Spinal cord (tissue), 10 donors: Measurements from ENCODE around the gene CLRN2. TPM values are rescaled to one million over a fixed set of nuclear protein-coding genes. Genes with fewer than 3 reads are reported as not detected.

Experiments
- DNase-seq, 6 donors: peaks; one replicate each; pipeline versions ENCODE4 v3.0.0 to v3.0.0-alpha.2; 2013 to 2015; ENCODE audit warnings: low spot score in 6 of 6, low read depth in 4 of 6
- H3K27ac ChIP-seq: one replicate; pipeline ENCODE4 v1.5.1; 2013; ENCODE audit warnings: low read depth, low read length, control low read depth
- H3K27me3 ChIP-seq: one replicate; pipeline ENCODE4 v1.6.1; 2013; ENCODE audit warnings: low read length; ENCODE audit not compliant: control insufficient read depth, insufficient read depth
- H3K36me3 ChIP-seq: one replicate; pipeline ENCODE4 v1.6.1; 2013; ENCODE audit warnings: low read length; ENCODE audit not compliant: control insufficient read depth, insufficient read depth
- H3K4me1 ChIP-seq: one replicate; pipeline ENCODE4 v1.6.1; 2013; ENCODE audit warnings: low read length; ENCODE audit not compliant: control insufficient read depth, insufficient read depth
- H3K4me3 ChIP-seq: one replicate; pipeline ENCODE4 v1.5.1; 2013; ENCODE audit warnings: low read depth, low read length, control low read depth
- H3K9me3 ChIP-seq: one replicate; pipeline ENCODE4 v1.6.1; 2013; ENCODE audit warnings: low read length; ENCODE audit not compliant: control insufficient read depth, insufficient read depth
- whole genome bisulfite sequencing: methylation state at CpG from one replicate; pipeline ENCODE4 v1.1.5; 2013; ENCODE audit warnings: missing lambda C conversion rate; ENCODE audit not compliant: insufficient coverage; 5-methylcytosine and 5-hydroxymethylcytosine counted together
- polyA plus RNA-seq, 2 donors: library from polyadenylated mRNA; unstranded; fragments of 120-200 nt; gene quantifications; one replicate each; pipeline ENCODE4 v1.2.1, GENCODE V29; 2013; ENCODE audit not compliant: insufficient read length in 2 of 2
- total RNA-seq, 2 donors: library from RNA; depleted of rRNA in 1 of 2; stranded (reverse); fragments of 120-200 nt in 1 of 2; fragments of >200 nt in 1 of 2; gene quantifications; one replicate each; pipeline versions ENCODE4 v1.2.3 to v1.2.4, GENCODE V29; 2013 to 2014
- donor health status: healthy.

The CLRN2 gene
- total and polyA plus RNA-seq, 4 donors: 0.20 TPM; not detected in 3

- no peak overlapping the region for H3K4me3 ChIP-seq
- H3K27me3 ChIP-seq: no peaks in the 10 kb centered on the region
- H3K4me1 ChIP-seq: no peaks in the 10 kb centered on the region
- no peak overlapping the region for H3K27ac ChIP-seq
- DNase-seq: no peak
- H3K9me3 ChIP-seq: no peaks in the 10 kb centered on the region
- H3K36me3 ChIP-seq: peaks cover 40% of the 10 kb centered on the region
Observed at GRCh38 chr4:17500574-17500973, 14.4 kb upstream of the CLRN2 start.

GRCh38 chr4:17502756-17503155 is 12.2 kb upstream of the CLRN2 start:
- H3K4me1 ChIP-seq: no peaks in the 10 kb centered on the region
- DNase-seq: no peak
- H3K36me3 ChIP-seq: peaks cover 25% of the 10 kb centered on the region
- no peaks in the 10 kb centered on the region for H3K27me3 ChIP-seq
- H3K9me3 ChIP-seq: no peaks in the 10 kb centered on the region
- WGBS: no CpG with 5 or more reads among the region's 3 CpGs
- H3K4me3 ChIP-seq: no peak overlapping the region
- no peak overlapping the region for H3K27ac ChIP-seq

- WGBS: 52% methylated on average over 5 of the region's 7 CpGs
- no peak overlapping the region for H3K27ac ChIP-seq
- no peak for DNase-seq
- H3K27me3 ChIP-seq: no peaks in the 10 kb centered on the region
- no peak overlapping the region for H3K4me3 ChIP-seq
- H3K4me1 ChIP-seq: no peaks in the 10 kb centered on the region
- H3K36me3 ChIP-seq: peaks cover 27% of the 10 kb centered on the region
- H3K9me3 ChIP-seq: no peaks in the 10 kb centered on the region
Observed at GRCh38 chr4:17504081-17504480, 10.9 kb upstream of the CLRN2 start.

- Histone ChIP-seq H3K36me3 (peaks cover 9% of the 10 kb centered on the region), H3K27ac (no peak overlapping the region), H3K9me3 (no peaks in the 10 kb centered on the region), H3K27me3 (no peaks in the 10 kb centered on the region), H3K4me1 (peaks cover 11% of the 10 kb centered on the region), H3K4me3 (no peak overlapping the region)
- DNase-seq: no peak
- WGBS: no CpG with 5 or more reads among the region's 3 CpGs
Observed at GRCh38 chr4:17510582-17510981, 4.4 kb upstream of the CLRN2 start.

GRCh38 chr4:17511051-17511450 is 3.9 kb upstream of the CLRN2 start:
- H3K36me3 ChIP-seq: peaks cover 9% of the 10 kb centered on the region
- H3K4me1 ChIP-seq: peaks cover 11% of the 10 kb centered on the region
- peak overlapping the region; percentile 78 for H3K4me3 ChIP-seq
- peak overlapping the region; percentile 67 for H3K27ac ChIP-seq
- WGBS: 9% methylated on average over 6 of the region's 9 CpGs
- peaks cover 2% of the 10 kb centered on the region for H3K27me3 ChIP-seq
- H3K9me3 ChIP-seq: no peaks in the 10 kb centered on the region
- peak in 2 of 6 donors; percentile 47 to 51 for DNase-seq

- Histone ChIP-seq H3K4me3 (peak overlapping the region; percentile 78), H3K27ac (peak overlapping the region; percentile 67), H3K9me3 (no peaks in the 10 kb centered on the region), H3K36me3 (peaks cover 9% of the 10 kb centered on the region), H3K4me1 (peaks cover 11% of the 10 kb centered on the region), H3K27me3 (peaks cover 2% of the 10 kb centered on the region)
- DNase-seq: peak in 5 of 6 donors; percentile 22 to 81 (median 53)
- WGBS: under 1% methylated on average over 32 of the region's 32 CpGs
Observed at GRCh38 chr4:17511509-17511949, 3.4 kb upstream of the CLRN2 start.

- peaks cover 9% of the 10 kb centered on the region for H3K36me3 ChIP-seq
- WGBS: under 1% methylated on average over 51 of the region's 65 CpGs
- peak within 1 kb of the TSS; percentile 67 for H3K27ac ChIP-seq
- no peaks in the 10 kb centered on the region for H3K9me3 ChIP-seq
- H3K27me3 ChIP-seq: peaks cover 2% of the 10 kb centered on the region
- H3K4me1 ChIP-seq: peaks cover 11% of the 10 kb centered on the region
- DNase-seq: peak; percentile 41 to 91 (median 64)
- peak within 1 kb of the TSS; percentile 78 for H3K4me3 ChIP-seq
Observed at GRCh38 chr4:17511950-17512795, 2.8 kb upstream of the CLRN2 start, which contains the start of gene QDPR. QDPR (minus strand) TSS chr4:17512090; CDS start chr4:17512054, 36 bp downstream.

GRCh38 chr4:17512973-17513665 is 1.8 kb upstream of the CLRN2 start:
- DNase-seq: peak in 2 of 6 donors; percentile 15 to 43
- Histone ChIP-seq H3K4me3 (no peak overlapping the region), H3K4me1 (peaks cover 11% of the 10 kb centered on the region), H3K27me3 (peaks cover 2% of the 10 kb centered on the region), H3K36me3 (peaks cover 9% of the 10 kb centered on the region), H3K27ac (no peak overlapping the region), H3K9me3 (no peaks in the 10 kb centered on the region)
- no CpG with 5 or more reads among the region's 5 CpGs for WGBS

GRCh38 chr4:17515445-17516407 is 761 bp downstream of the CLRN2 start:
- Histone ChIP-seq H3K9me3 (no peaks in the 10 kb centered on the region), H3K4me1 (peaks cover 8% of the 10 kb centered on the region), H3K4me3 (no peak overlapping the region), H3K27me3 (peaks cover 2% of the 10 kb centered on the region), H3K27ac (no peak overlapping the region), H3K36me3 (no peaks in the 10 kb centered on the region)
- 84% methylated on average over 9 of the region's 14 CpGs for WGBS
- peak in 1 of 6 donors; percentile 29 for DNase-seq
